Measurements from ENCODE around the gene NCOA7.

NCOA7 gene

GRCh38 chr6:125790358-125791150 is at the start of gene NCOA7:
TSS of gene NCOA7 (plus strand) at chr6:125790960. CDS start at chr6:125815355, 24,395 bp downstream.
- DNase-seq: peak; percentile 79 to 86

GRCh38 chr6:125741336-125741735 is 49.4 kb upstream of the NCOA7 start:
- DNase-seq: no peak

- DNase-seq: no peak
These were observed 48.7 kb upstream of the NCOA7 start for GRCh38 chr6:125742024-125742423.

GRCh38 chr6:125742464-125743120 is 48.2 kb upstream of the NCOA7 start:
- DNase-seq: no peak

- DNase-seq: no peak
These were observed 47.2 kb upstream of the NCOA7 start for GRCh38 chr6:125743604-125744003.

- no peak for DNase-seq
These were observed 45.3 kb upstream of the NCOA7 start for GRCh38 chr6:125745281-125746018.

- DNase-seq: no peak
These were observed 44.7 kb upstream of the NCOA7 start for GRCh38 chr6:125746019-125746414.

- peak; percentile 71 to 81 for DNase-seq
These were observed 43.8 kb upstream of the NCOA7 start for GRCh38 chr6:125746731-125747588.

GRCh38 chr6:125747589-125748405 is 43.0 kb upstream of the NCOA7 start:
- DNase-seq: peak; percentile 4 to 19

- peak in 1 of 2 donors; percentile 16 for DNase-seq
These were observed 42.2 kb upstream of the NCOA7 start for GRCh38 chr6:125748406-125749172.

- DNase-seq: peak; percentile 85 to 89
These were observed 41.4 kb upstream of the NCOA7 start, which contains the start of gene HEY2 for GRCh38 chr6:125749173-125749864. TSS of gene HEY2 (plus strand) at chr6:125749632. CDS start at chr6:125749777, 145 bp downstream.

GRCh38 chr6:125749865-125750691 is 40.7 kb upstream of the NCOA7 start:
- DNase-seq: peak in 1 of 2 donors; percentile 10

GRCh38 chr6:125750692-125751333 is 39.9 kb upstream of the NCOA7 start:
- no peak for DNase-seq

GRCh38 chr6:125751334-125751916 is 39.3 kb upstream of the NCOA7 start:
- DNase-seq: no peak

GRCh38 chr6:125752773-125753172 is 38.0 kb upstream of the NCOA7 start:
- no peak for DNase-seq

GRCh38 chr6:125753218-125753936 is 37.4 kb upstream of the NCOA7 start:
- peak in 1 of 2 donors; percentile 61 for DNase-seq

GRCh38 chr6:125753937-125754259 is 36.9 kb upstream of the NCOA7 start:
- DNase-seq: no peak

GRCh38 chr6:125754566-125754965 is 36.2 kb upstream of the NCOA7 start:
- DNase-seq: no peak
